ENCODE measurements around the gene KIF24.

Gene KIF24

GRCh38 chr9:34291023-34291422, 38.0 kb downstream of the KIF24 start:
- no peaks in the 10 kb centered on the region for H3K27me3 ChIP-seq (replicated peaks)
- in situ Hi-C loops (cut with HindIII; ENCODE audit: low pct_ligation_motif_present, low sequenced_read_pairs) = no loop called here
- no peak for DNase-seq

DNA sequence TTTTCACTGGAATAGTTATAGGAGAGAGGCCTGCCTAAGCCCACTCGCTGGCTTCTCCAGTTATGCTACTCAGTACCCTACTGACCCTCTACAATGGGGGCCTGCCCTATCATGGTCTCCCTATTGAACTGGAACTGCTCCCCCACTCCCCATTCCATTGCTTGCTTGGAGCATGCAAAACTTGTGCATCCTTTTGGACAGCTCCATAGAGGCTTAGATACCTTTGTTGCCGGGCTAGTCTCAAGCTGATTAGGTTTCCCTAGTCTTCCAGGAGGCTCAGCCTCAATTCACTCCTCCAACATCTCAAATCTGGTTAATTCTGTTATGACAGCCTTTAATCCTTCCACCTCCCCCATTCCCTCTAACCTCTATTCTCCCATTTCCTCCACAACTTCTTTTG, 39.9 kb downstream of the KIF24 start:
- Histone ChIP-seq H3K4me3 (ENCODE audit: low read depth, low read length) (no peak overlapping the region), H3K27ac (no peak overlapping the region), H3K27me3 (replicated peaks) (no peaks in the 10 kb centered on the region), H3K36me3 (replicated peaks) (no peaks in the 10 kb centered on the region)
- in situ Hi-C loops (cut with HindIII; ENCODE audit: low pct_ligation_motif_present, low sequenced_read_pairs) = no loop called here
- TF ChIP-seq CTCF (IDR thresholded peaks at IDR 0.05; ENCODE audit: low read depth, low read length, missing control alignments) = no peak
- DNase-seq = no peak

More at GRCh38 chr9:34291023-34291422, 38.0 kb downstream of the KIF24 start:
- no peaks in the 10 kb centered on the region for H3K36me3 ChIP-seq (replicated peaks)
- H3K27ac ChIP-seq = no peak overlapping the region
- H3K4me3 ChIP-seq (ENCODE audit: low read depth, low read length) = no peak overlapping the region
- no peak for TF ChIP-seq CTCF (IDR thresholded peaks at IDR 0.05; ENCODE audit: low read depth, low read length, missing control alignments)

- DNase-seq = no peak
- Histone ChIP-seq H3K36me3 (replicated peaks) (no peaks in the 10 kb centered on the region), H3K4me3 (ENCODE audit: low read depth, low read length) (no peak overlapping the region), H3K27me3 (replicated peaks) (no peaks in the 10 kb centered on the region), H3K27ac (no peak overlapping the region)
- in situ Hi-C loops (cut with HindIII; ENCODE audit: low pct_ligation_motif_present, low sequenced_read_pairs) = no loop called here
- TF ChIP-seq CTCF (IDR thresholded peaks at IDR 0.05; ENCODE audit: low read depth, low read length, missing control alignments) = no peak
Observed at GRCh38 chr9:34282096-34282495, 47.0 kb downstream of the KIF24 start.

DNA sequence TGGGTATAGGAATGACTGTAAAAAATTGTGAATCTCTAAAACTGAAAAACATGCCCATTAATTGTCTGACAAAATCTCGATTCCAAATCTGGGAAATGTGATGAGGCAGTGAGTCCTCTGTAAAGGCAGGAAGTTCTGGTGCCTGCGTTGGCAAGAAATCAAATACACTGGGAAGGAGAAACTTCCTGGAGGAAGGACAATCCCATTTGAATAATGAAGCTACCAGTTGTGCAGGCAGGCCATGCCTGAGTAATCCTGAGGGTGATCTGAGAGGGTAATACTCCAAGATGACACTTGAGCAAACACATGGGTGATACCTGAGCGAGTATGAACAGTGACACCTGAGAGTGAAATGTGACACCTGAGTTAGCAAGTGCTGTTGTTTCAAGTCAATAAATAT, 49.7 kb downstream of the KIF24 start:
- DNase-seq = no peak
- H3K4me3 ChIP-seq (ENCODE audit: low read depth, low read length) = no peak overlapping the region
- no peak for TF ChIP-seq CTCF (IDR thresholded peaks at IDR 0.05; ENCODE audit: low read depth, low read length, missing control alignments)
- no peaks in the 10 kb centered on the region for H3K36me3 ChIP-seq (replicated peaks)
- H3K27me3 ChIP-seq (replicated peaks) = no peaks in the 10 kb centered on the region
- in situ Hi-C loops (cut with HindIII; ENCODE audit: low pct_ligation_motif_present, low sequenced_read_pairs) = no loop called here
- no peak overlapping the region for H3K27ac ChIP-seq

Measured in brain microvascular endothelial cell (primary cell).